ENCODE data around the gene PGAP3.
"Not testable (repeated sequence)": the region's sequence is repeated elsewhere in the genome, so short reads cannot be mapped to it uniquely, and the experiment has no call there.

Gene PGAP3

DNA sequence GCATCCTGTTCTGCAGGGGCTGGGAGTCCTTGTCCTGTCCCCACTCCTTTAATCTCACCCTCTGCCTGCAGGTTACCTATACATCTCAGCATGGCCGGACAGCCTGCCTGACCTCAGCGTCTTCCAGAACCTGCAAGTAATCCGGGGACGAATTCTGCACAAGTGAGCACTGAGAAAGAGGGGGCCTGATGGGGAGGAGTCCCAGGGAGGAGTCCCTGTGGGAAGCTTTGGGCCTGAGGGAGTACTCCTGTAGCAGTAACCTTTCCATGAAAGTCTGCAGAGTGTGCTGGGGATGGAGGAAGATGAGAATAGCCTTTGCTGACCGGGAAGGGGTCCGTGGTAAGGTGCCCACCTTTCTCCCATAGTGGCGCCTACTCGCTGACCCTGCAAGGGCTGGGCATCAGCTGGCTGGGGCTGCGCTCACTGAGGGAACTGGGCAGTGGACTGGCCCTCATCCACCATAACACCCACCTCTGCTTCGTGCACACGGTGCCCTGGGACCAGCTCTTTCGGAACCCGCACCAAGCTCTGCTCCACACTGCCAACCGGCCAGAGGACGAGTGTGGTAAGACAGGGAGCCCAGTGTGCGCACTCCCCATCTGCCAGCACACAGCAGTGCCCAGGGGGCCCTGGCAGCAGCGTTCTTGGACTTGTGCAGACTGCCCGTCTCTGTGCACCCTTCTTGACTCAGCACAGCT is 27.7 kb upstream of the PGAP3 start:
- DNase-seq (ENCODE audit: low read depth): no peak

- no peak for DNase-seq (ENCODE audit: low read depth)
Measured at GRCh38 chr17:39714234-39714633, 26.4 kb upstream of the PGAP3 start.

- no peak for DNase-seq (ENCODE audit: low read depth)
Measured at GRCh38 chr17:39711851-39712250, 24.0 kb upstream of the PGAP3 start.

- DNase-seq (ENCODE audit: low read depth): not testable (repeated sequence)
Measured at GRCh38 chr17:39711071-39711470, 23.2 kb upstream of the PGAP3 start.

- DNase-seq (ENCODE audit: low read depth): no peak
Measured at GRCh38 chr17:39709998-39710964, 22.4 kb upstream of the PGAP3 start.

DNA sequence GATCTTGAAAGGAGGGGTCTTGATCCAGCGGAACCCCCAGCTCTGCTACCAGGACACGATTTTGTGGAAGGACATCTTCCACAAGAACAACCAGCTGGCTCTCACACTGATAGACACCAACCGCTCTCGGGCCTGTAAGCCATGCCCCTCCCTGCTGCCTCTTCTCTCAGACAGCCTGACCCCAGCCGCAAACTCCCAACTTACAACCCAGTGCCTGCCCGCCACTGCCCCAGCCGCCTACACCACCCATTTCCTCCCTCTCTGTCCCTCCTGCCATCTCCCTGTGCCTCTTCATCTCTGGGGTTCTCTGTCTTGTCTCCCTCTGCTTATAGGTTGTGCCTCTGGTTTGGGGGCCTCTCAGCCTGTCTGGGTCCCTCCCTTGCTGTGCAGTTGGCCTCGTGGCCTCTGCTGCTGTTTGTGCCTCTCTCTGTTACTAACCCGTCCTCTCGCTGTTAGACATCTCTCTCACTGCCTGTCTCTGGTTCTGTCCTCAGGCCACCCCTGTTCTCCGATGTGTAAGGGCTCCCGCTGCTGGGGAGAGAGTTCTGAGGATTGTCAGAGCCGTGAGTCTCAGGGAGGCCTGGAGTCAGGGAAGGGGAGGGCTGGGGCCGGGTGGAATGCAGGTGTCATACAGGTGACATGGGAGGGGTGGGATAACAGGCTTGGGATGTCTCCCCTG is 21.6 kb upstream of the PGAP3 start:
- no peak for DNase-seq (ENCODE audit: low read depth)

- no peak for DNase-seq (ENCODE audit: low read depth)
Measured at GRCh38 chr17:39706921-39707337, 19.1 kb upstream of the PGAP3 start.

DNA sequence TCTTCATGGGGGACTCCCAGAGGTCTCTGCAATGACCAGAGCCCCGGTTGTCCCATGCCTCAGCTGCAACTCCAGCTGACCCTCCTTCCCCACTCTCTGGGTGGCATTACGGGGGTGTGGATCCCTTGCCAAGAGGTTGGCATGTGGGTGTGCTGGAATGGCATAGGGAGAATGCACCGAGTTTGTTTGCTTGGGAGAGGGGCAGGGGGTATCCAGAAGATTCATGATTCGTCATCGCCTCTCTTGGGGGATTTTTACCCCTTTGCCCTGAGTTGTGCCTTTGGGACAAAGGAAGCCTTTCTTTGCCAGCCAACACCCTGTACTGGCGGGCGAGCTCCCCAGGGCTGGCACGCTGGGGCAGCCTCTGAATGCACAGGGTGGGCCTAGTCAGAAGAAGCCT is 18.5 kb upstream of the PGAP3 start:
- no peak for DNase-seq (ENCODE audit: low read depth)

GRCh38 chr17:39705786-39706348 is 18.0 kb upstream of the PGAP3 start:
- DNase-seq (ENCODE audit: low read depth): no peak

DNA sequence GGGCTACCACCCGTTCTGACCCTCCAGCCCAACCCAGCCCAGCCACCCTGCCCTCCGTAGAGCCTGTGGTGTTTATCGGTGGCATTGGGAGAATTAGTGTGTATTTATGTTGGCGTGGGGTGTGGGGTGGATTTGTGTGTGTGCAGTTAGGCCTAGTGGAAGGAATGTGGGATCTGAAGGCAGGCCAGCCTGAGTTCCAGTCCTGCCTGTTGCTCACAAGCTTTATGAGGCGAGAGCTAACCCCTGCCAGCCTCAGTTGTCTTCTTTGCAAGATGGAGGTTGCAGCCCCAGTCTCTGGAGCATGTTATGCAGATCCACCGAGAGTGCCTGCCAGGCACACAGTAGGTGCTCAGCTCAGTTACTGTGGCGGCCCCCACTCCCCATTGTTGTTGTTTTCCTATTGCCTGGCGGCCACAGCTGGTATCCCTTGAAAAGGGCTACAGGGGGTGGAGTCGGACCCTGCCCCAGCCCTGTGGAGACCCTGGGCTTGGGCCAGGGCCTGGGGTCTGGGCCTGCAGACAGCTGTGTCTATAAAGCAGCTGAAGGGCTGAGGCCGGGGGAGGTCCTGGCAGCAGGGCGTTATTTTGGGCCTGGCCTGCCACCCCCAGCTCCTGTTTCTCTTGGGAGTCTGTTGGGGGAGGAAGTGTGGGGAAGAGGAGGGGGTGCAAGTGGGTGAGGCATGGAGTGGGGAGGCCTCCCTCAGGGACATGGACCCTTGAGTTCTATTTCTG is 17.1 kb upstream of the PGAP3 start:
- no peak for DNase-seq (ENCODE audit: low read depth)

DNA sequence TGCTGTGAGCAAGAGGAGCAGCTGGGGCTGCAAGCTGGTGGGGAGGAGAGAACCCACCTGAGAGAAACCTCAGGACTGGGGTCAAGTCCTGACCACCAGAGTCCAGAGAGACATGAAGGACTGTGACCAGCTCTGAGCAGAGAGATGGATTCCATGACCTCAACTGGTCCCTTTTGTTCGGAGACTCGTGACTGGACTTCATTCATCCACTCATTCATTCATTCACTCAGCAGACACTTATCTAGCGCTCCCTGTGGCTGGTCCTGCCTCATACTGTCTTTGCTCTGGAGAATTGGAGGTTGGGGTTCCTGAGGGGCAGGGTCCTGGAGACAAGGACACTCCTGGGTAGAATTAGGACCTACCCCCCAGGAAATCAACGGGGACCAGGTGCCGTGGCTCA is 16.1 kb upstream of the PGAP3 start:
- no peak for DNase-seq (ENCODE audit: low read depth)

DNA sequence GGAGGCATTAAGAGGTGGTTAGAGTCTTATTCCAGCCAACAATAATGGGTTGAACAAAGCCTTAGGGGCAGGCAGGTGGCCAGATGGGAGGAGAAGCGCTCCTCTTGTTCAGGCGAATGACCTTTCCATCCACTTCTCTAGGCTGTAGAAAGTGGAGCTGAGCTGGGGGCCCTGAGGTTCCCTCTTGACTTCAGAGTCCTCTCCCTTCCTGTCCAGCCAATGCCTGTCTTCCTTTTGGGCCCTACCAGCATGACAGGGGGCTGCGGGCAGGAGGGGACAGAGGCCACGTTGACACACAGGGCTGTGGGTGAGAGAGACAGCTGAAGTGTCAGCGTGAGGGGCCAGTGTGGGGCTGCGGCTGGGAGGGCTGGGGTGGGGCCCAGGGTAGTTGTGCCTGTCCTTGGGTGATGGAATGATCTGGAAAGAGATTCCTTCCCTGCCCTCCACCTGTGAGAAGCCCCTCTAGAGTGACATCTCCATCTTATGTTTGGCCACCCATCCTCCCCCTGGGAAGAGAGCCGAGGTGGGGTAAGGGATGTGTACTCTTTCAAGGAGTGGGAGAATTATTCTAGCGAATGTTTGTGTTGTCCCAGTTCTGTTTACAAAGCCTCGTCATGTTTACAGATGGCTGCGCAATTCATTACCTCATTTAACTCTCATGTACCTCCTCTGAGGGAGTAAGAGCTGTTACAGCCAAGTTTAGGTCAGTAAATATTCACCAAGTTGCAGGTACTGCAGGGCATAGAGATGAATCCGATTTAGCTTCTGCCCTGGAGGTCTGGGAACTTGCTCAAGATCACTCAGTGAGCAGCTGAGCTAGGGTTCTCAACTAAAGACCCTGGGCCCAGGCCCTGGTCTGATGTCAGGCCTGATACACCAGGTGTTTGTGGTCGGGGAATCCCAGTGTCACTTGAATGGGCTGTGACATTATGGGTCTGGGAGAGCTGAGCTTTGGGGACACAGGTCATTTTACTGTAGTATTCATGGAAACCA is 15.3 kb upstream of the PGAP3 start:
- DNase-seq (ENCODE audit: low read depth): no peak

DNA sequence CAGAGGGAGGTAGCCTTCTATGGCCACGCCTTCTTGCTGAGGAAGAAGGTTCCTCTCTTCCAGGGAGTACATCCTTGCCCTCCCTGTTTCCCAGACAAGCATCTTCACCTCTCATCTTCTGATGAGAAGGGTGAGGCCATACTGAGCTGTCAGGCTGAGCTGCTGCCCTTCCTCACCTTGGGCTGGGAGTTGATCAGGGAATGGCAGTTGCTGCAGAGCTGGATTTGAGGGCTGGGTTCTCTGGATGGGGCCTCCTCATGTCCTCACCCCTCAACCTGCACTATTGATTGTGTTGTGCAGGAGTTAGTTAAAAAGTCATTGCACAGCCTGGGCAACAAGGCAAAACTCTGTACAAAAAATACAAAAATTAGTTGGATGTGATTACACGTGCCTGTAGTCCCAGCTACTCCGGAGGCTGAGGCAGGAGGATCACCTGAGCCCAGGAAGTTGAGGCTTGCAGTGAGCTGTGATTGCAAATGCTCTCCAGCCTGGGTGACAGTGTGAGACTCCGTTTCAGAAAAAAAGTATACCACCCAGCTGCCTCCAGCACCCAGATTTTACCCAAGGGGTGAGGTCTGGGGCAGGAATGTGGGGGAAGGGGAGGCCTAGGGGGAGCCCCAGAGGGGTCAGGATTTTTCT is 14.0 kb upstream of the PGAP3 start:
- DNase-seq (ENCODE audit: low read depth): no peak

DNA sequence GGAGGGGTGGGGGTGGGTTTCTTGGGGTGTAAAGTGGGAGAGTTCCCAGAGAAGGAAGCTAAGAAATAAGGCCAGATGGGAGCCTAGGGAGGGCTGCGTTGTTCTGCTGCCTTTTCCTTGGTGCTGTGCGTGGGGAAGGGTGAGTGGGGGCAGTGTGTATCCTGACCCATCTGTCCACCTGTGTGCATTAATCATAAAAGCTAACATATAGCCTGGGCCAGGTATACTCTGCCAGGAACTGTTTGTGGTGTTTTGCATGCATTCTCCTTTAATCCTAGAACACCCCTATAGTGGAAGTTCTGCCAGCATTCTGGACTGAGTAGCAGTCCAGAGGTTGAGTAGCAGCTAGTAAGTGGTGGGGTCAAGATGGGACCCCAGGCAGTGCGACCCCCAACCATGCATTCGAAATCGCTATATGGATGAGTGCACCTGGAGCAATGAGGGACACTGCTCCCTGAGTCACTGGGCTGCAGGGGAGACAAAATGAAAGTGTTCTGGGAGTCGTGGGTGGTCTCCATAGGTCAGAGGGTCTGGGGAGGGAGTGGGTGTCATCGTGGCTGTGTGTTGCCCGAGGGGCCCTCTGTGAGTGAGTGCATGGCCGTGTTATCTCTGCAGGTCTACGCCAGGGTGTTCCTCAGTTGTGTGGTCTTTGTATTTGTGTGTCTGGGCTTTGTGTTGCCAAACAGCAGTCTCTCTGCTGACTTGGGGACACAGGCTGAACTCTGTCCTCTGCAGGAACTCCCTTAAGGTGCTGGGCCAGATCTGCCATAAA is 13.3 kb upstream of the PGAP3 start:
- no peak for DNase-seq (ENCODE audit: low read depth)

DNA sequence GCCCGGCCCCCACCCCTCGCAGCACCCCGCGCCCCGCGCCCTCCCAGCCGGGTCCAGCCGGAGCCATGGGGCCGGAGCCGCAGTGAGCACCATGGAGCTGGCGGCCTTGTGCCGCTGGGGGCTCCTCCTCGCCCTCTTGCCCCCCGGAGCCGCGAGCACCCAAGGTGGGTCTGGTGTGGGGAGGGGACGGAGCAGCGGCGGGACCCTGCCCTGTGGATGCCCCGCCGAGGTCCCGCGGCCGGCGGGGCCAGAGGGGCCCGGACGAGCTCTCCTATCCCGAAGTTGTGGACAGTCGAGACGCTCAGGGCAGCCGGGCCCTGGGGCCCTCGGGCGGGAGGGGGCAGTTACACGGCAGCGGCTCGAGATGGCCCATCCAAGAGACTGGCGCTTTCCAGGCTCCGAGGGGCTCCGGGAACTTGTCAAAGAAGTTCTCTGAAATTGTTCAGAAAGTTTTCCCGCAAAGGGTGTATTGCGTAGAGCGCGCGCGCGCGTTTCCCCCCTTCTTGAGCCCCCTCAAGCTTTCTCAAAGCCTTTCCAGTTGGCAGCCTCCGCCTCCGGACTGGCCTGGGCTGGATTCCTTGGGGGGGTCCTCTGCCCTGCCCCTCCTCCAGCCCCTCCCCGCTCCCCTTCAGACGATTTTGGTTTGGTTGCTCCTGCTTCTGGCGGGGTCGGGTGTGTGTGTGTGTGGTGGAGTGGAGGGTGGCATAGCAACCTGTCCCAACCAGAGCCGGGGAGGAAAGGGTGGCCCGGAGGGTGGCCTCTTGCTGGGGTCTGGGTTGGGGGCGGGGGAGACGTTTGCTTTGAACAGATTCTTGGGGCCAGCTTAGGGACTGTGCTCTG is 12.5 kb upstream of the PGAP3 start:
- no peak for DNase-seq (ENCODE audit: low read depth)

DNA sequence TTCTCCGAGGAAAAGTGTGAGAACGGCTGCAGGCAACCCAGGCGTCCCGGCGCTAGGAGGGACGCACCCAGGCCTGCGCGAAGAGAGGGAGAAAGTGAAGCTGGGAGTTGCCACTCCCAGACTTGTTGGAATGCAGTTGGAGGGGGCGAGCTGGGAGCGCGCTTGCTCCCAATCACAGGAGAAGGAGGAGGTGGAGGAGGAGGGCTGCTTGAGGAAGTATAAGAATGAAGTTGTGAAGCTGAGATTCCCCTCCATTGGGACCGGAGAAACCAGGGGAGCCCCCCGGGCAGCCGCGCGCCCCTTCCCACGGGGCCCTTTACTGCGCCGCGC is 11.9 kb upstream of the PGAP3 start, which contains the start of gene ERBB2:
ERBB2 (plus strand) TSS at position 247 of the 330 bp plus-strand sequence. CDS start 175 bp downstream, outside the sequence.
- DNase-seq (ENCODE audit: low read depth): peak; percentile 35

GRCh38 chr17:39699157-39699817 is 11.4 kb upstream of the PGAP3 start:
- not testable (repeated sequence) for DNase-seq (ENCODE audit: low read depth)

DNA sequence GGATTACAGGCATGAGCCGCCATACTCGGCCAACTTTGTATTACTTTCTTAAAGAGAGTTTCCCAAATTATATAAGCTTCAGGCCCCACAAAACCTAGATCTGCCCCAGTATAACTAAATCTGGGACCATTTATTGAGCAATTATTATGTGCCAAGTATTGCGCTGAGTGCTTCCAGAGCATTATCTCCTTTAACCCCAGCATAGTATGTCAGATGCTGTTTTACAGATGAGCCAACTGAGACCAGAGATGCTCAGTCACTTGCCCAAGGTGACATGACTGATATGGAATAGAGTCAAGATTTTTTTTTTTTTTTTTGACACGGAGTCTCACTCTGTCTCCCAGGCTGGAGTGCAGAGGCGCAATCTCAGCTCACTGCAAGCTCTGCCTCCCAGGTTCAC is 10.1 kb upstream of the PGAP3 start:
- no peak for DNase-seq (ENCODE audit: low read depth)

Data from HS-27A (cell line).